Lower leg skin (tissue), 4 donors: ENCODE results near the gene NFKBIE. TPM values are rescaled to one million over a fixed set of nuclear protein-coding genes. Genes with fewer than 3 reads are reported as not detected.

Experiments
- DNase-seq, 2 donors: peaks; one replicate each; pipeline ENCODE4 v3.0.0-alpha.2; 2019; ENCODE audit warnings: low spot score in 2 of 2
- H3K4me3 ChIP-seq: fragments of 200-600 bp; sonication (generic); 2 replicates; pipeline ENCODE4 v1.5.1; 2017; ENCODE audit warnings: mild to moderate bottlenecking, low read depth; ENCODE audit not compliant: poor library complexity, severe bottlenecking
- POLR2A ChIP-seq, 2 donors: fragments of 450-650 bp; IDR thresholded peaks; one replicate each; pipeline ENCODE4 v1.6.1; 2016 to 2017; ENCODE audit warnings: antibody characterized with exemption in 2 of 2, mild to moderate bottlenecking in 1 of 2, moderate library complexity in 1 of 2
- WGBS, 2 donors: methylation state at CpG; one replicate each; pipeline ENCODE4 v1.1.5; 2018; 5-methylcytosine and 5-hydroxymethylcytosine counted together
- intact Hi-C: fragments of 100-400 bp; cut with DNase I; formaldehyde crosslinking; loops from one replicate; pipeline ENCODE4 v1.15.0; 2023; ENCODE audit warnings: low total_unique reads
- total RNA-seq, 4 donors: library from RNA; depleted of rRNA; stranded (reverse); fragments of >200 nt; gene quantifications; one replicate each; pipeline ENCODE4 v1.1.0, GENCODE V29; 2016
- TF ChIP-seq, protein P1 (sequence below), 3 donors: fragments of 450-650 bp; IDR thresholded peaks; one replicate each; pipeline ENCODE4 v1.5.1; 2016; ENCODE audit warnings: antibody characterized with exemption in 3 of 3, mild to moderate bottlenecking in 3 of 3, moderate library complexity in 2 of 3

Gene NFKBIE
- total RNA-seq, 4 donors from 2014 or later, result 10.8 to 21.1 (median 17.3) TPM

DNA sequence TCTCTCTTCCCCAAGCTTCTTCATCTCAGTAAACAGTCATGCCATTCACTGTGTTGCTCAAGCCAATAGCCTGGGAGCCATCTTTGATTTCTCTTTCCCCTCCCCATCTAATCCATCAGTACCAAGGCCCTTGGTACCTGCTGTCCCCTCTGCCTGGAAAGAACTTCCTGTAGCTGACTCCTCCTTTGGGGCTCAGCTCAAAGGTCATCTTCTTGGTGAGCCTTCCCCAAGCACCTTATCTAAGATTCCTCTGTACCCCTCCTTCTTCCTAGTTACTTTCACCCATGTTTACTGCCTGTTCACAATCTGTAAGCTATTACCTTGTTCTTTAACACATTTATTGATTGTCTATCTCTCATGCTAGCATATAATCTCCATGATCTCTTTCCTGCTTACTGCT lies 44.3 kb upstream of the NFKBIE start:
- H3K4me3 ChIP-seq, result no peak overlapping the region
- TF ChIP-seq, protein P1, sequence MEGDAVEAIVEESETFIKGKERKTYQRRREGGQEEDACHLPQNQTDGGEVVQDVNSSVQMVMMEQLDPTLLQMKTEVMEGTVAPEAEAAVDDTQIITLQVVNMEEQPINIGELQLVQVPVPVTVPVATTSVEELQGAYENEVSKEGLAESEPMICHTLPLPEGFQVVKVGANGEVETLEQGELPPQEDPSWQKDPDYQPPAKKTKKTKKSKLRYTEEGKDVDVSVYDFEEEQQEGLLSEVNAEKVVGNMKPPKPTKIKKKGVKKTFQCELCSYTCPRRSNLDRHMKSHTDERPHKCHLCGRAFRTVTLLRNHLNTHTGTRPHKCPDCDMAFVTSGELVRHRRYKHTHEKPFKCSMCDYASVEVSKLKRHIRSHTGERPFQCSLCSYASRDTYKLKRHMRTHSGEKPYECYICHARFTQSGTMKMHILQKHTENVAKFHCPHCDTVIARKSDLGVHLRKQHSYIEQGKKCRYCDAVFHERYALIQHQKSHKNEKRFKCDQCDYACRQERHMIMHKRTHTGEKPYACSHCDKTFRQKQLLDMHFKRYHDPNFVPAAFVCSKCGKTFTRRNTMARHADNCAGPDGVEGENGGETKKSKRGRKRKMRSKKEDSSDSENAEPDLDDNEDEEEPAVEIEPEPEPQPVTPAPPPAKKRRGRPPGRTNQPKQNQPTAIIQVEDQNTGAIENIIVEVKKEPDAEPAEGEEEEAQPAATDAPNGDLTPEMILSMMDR (IDR thresholded peaks at IDR 0.05), result no peak
- TF ChIP-seq POLR2A (IDR thresholded peaks at IDR 0.05), result no peak
- DNase-seq, result no peak
- intact Hi-C loops, result no loop called here

DNA sequence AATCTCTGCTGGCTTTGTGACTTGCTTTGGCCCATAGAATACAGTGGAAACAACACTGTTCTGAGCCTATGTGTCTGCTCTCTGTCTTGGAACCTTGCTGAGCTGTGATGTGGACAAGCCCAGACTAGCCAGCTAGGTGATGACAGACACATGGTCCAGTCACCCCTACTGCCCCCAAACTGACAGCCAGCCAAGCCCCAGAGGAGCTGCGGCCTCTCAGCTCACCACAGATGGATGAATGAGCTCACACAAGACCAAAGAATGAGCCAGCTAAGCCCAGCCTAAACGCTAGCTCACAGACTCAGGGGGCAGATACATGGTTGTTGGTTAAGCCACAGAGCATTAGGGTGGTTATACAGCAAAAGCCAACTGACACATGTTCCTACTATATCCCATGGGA lies 43.7 kb upstream of the NFKBIE start:
- H3K4me3 ChIP-seq, result no peak overlapping the region
- no peak for DNase-seq
- TF ChIP-seq, protein P1 (IDR thresholded peaks at IDR 0.05), result no peak
- TF ChIP-seq POLR2A (IDR thresholded peaks at IDR 0.05), result no peak
- intact Hi-C loops, result no loop called here
- WGBS, 2 donors, result 46 to 77% methylated on average over 2 of the region's 2 CpGs

DNA sequence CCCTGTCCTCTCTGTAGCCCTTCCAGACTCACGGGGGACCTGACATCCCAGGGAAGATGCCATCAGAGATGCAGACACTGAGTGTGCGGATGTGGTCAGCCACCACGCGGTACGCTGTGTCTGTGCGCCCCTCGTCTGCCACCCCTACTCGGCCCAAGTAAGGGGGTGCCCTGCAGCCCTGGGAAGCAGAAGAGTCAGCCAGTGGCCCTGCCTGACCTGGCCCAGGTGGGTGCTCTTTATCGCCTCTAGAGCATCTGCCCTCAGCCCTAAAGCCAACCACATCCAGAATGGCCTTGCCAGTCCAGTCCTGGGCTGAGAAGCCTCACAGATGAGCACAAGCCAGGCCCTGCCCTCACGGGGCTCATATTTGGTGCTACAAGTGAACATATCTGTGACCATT lies 41.9 kb upstream of the NFKBIE start:
- no peak overlapping the region for H3K4me3 ChIP-seq
- 94 to 97% methylated on average over 10 of the region's 10 CpGs for WGBS, 2 donors
- no peak for TF ChIP-seq POLR2A (IDR thresholded peaks at IDR 0.05)
- TF ChIP-seq, protein P1 (IDR thresholded peaks at IDR 0.05), result no peak
- intact Hi-C loops, result no loop called here
- no peak for DNase-seq

DNA sequence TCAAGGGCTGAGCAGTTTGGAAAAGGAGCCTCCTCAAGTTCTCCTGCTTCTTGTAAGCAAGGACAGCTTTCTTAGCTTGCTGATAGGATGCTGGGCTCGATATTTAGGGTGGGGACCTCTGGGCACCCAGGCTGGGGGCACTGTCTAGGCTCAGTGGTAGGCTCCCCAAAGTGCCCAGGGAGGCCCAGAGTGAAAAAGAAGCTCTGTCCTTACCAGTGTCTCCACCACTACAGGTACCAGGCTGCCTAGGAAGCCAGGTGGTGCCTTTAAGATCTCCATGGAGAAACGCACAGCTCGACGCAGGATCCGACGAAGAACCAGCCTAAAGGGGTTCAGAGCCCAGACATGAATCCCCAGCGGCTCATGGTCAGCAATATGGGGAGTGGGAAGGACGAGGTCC lies 41.4 kb upstream of the NFKBIE start:
- intact Hi-C loops, result no loop called here
- no peak overlapping the region for H3K4me3 ChIP-seq
- no peak for DNase-seq
- 88 to 92% methylated on average over 8 of the region's 8 CpGs for WGBS, 2 donors
- TF ChIP-seq, protein P1 (IDR thresholded peaks at IDR 0.05), result no peak
- TF ChIP-seq POLR2A (IDR thresholded peaks at IDR 0.05), result no peak

DNA sequence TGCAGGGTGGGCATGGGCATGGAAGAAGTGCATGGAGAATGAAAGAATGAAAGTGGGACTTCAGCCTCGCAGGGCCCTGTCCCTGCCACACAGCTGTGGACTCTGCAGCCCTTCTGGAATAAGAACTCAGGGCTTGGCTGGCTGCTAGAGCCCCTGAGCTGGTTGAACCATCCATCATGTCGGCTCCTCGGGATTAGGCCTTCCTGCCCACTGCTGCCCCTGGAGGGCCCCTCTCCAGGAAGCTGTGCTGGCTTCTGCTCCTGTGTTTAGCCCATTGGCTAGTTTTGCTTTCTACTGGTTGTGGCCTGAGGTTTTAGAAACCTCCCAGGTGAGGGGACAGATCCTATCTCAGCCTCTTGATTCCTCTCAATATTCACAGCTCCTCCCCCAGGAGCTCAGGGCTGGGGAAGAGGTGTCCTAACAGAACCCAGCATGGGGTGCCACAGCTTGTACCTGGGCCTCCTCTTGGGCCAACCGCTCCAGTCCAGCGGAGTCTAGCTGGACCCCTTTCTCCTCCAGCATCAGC lies 39.9 kb upstream of the NFKBIE start:
- intact Hi-C loops, result no loop called here
- no peak for DNase-seq
- WGBS, 2 donors, result 89 to 92% methylated on average over 5 of the region's 5 CpGs
- TF ChIP-seq, protein P1 (IDR thresholded peaks at IDR 0.05), result no peak
- TF ChIP-seq POLR2A (IDR thresholded peaks at IDR 0.05), result no peak
- no peak overlapping the region for H3K4me3 ChIP-seq
